Kidney epithelial cell (primary cell): ENCODE measurements around the gene HMG20B. TPM values are rescaled to one million over a fixed set of nuclear protein-coding genes. Genes with fewer than 3 reads are reported as not detected.

ENCODE experiments used
- DNase-seq: peaks from one replicate; pipeline ENCODE4 v3.0.0-alpha.2; 2010; ENCODE audit warnings: low read depth
- H3K27me3 ChIP-seq: 2 replicates; pipeline ENCODE4 v1.6.0; 2011; ENCODE audit warnings: low read length; ENCODE audit not compliant: control insufficient read depth, insufficient read depth
- H3K36me3 ChIP-seq: 2 replicates; pipeline ENCODE4 v1.5.1; 2011; ENCODE audit warnings: low read length; ENCODE audit not compliant: control insufficient read depth, insufficient read depth
- H3K4me3 ChIP-seq: 2 replicates; pipeline ENCODE4 v1.5.1; 2011; ENCODE audit warnings: low read depth, mild to moderate bottlenecking, control low read depth, low read length
- CTCF ChIP-seq: IDR thresholded peaks from 2 replicates; pipeline ENCODE4 v1.5.1; 2011; ENCODE audit warnings: mild to moderate bottlenecking, moderate library complexity, low read length, control low read depth, inconsistent platforms; ENCODE audit not compliant: insufficient read depth, poor library complexity, severe bottlenecking
- total RNA-seq: library from RNA; depleted of rRNA; stranded (reverse); fragments of >200 nt; gene quantifications from 2 replicates; pipeline ENCODE4 v1.2.3, GENCODE V29; 2015

The HMG20B gene
- total RNA-seq, 1 donor from 2014 or later = 84.5 TPM

GRCh38 chr19:3548606-3549005 lies 24.1 kb upstream of the HMG20B start:
- no peak for DNase-seq
- H3K27me3 ChIP-seq = no peaks in the 10 kb centered on the region
- H3K4me3 ChIP-seq = no peak overlapping the region
- H3K36me3 ChIP-seq = peaks cover 4% of the 10 kb centered on the region
- TF ChIP-seq CTCF = no peak

GRCh38 chr19:3549816-3550215 lies 22.9 kb upstream of the HMG20B start:
- DNase-seq = no peak
- TF ChIP-seq CTCF = no peak
- peaks cover 1% of the 10 kb centered on the region for H3K36me3 ChIP-seq

GRCh38 chr19:3550947-3551791 lies 21.6 kb upstream of the HMG20B start:
- H3K4me3 ChIP-seq = no peak overlapping the region
- no peaks in the 10 kb centered on the region for H3K27me3 ChIP-seq
- H3K36me3 ChIP-seq = peaks cover 1% of the 10 kb centered on the region
- no peak for TF ChIP-seq CTCF
- no peak for DNase-seq

More at GRCh38 chr19:3549816-3550215, 22.9 kb upstream of the HMG20B start:
- H3K27me3 ChIP-seq = no peaks in the 10 kb centered on the region
- H3K4me3 ChIP-seq = no peak overlapping the region

GRCh38 chr19:3551792-3552095 lies 21.0 kb upstream of the HMG20B start:
- no peak for DNase-seq
- H3K4me3 ChIP-seq = no peak overlapping the region
- no peak for TF ChIP-seq CTCF
- no peaks in the 10 kb centered on the region for H3K27me3 ChIP-seq
- H3K36me3 ChIP-seq = peaks cover 1% of the 10 kb centered on the region

- peak; percentile 49 for DNase-seq
- no peak overlapping the region for H3K4me3 ChIP-seq
- TF ChIP-seq CTCF = no peak
- H3K27me3 ChIP-seq = no peaks in the 10 kb centered on the region
- H3K36me3 ChIP-seq = peaks cover 1% of the 10 kb centered on the region
Measured at GRCh38 chr19:3554254-3555083, 18.3 kb upstream of the HMG20B start.
